T-helper 1 cell treated with Interleukin-12 subunit alpha and Interleukin-12 subunit beta and Interleukin-4 antibody, amounts not matched to agents 30 ng/mL and 1 ng/mL, for 36 hours (primary cell): Measurements from ENCODE around the gene NHS. TPM values are rescaled to one million over a fixed set of nuclear protein-coding genes. Genes with fewer than 3 reads are reported as not detected.
"Not testable (repeated sequence)": the region's sequence is repeated elsewhere in the genome, so short reads cannot be mapped to it uniquely, and the experiment has no call there.

ENCODE experiments used
- intact Hi-C: fragments of 100-400 bp; cut with micrococcal nuclease; formaldehyde crosslinking; loops from one replicate; pipeline ENCODE4 v1.15.1; 2024
- total RNA-seq: library from RNA; stranded (reverse); gene quantifications from 2 replicates; pipeline ENCODE4 v1.2.3, GENCODE V29; 2022

Gene NHS
- total RNA-seq, 1 donor from 2014 or later = 5.4 TPM

- intact Hi-C loops = no loop called here
Measured at GRCh38 chrX:17495052-17495451, 120.1 kb downstream of the NHS start.

- intact Hi-C loops = no loop called here
Measured at GRCh38 chrX:17496407-17496806, 121.4 kb downstream of the NHS start.

- intact Hi-C loops = no loop called here
Measured at GRCh38 chrX:17497193-17497592, 122.2 kb downstream of the NHS start.

- intact Hi-C loops = no loop called here
Measured at GRCh38 chrX:17499512-17499911, 124.5 kb downstream of the NHS start.

GRCh38 chrX:17500145-17500579 is 125.2 kb downstream of the NHS start:
- intact Hi-C loops = no loop called here

GRCh38 chrX:17501746-17502145 is 126.7 kb downstream of the NHS start:
- intact Hi-C loops = no loop called here

- intact Hi-C loops = not testable (repeated sequence)
Measured at GRCh38 chrX:17506352-17506751, 131.4 kb downstream of the NHS start.

GRCh38 chrX:17511556-17511955 is 136.6 kb downstream of the NHS start:
- intact Hi-C loops = no loop called here

- intact Hi-C loops = no loop called here
Measured at GRCh38 chrX:17519358-17519757, 144.4 kb downstream of the NHS start.

GRCh38 chrX:17520016-17520615 is 145.1 kb downstream of the NHS start:
- intact Hi-C loops = no loop called here

- intact Hi-C loops = no loop called here
Measured at GRCh38 chrX:17521871-17522693, 147.1 kb downstream of the NHS start.

GRCh38 chrX:17525266-17525665 is 150.3 kb downstream of the NHS start:
- intact Hi-C loops = no loop called here

- intact Hi-C loops = no loop called here
Measured at GRCh38 chrX:17525762-17526555, 151.0 kb downstream of the NHS start.

GRCh38 chrX:17527135-17527701 is 152.2 kb downstream of the NHS start:
- intact Hi-C loops = no loop called here

- intact Hi-C loops = no loop called here
Measured at GRCh38 chrX:17527922-17528321, 152.9 kb downstream of the NHS start.

- intact Hi-C loops = no loop called here
Measured at GRCh38 chrX:17529151-17529745, 154.2 kb downstream of the NHS start.

- intact Hi-C loops = no loop called here
Measured at GRCh38 chrX:17531500-17531899, 156.5 kb downstream of the NHS start.

- intact Hi-C loops = loop anchor here (1.0 kb wide), 2 partner anchors 56 to 155 kb away; no protein-coding TSS in a partner anchor
Measured at GRCh38 chrX:17535229-17535628, 160.2 kb downstream of the NHS start.

- intact Hi-C loops = no loop called here
Measured at GRCh38 chrX:17537723-17538243, 162.8 kb downstream of the NHS start.

GRCh38 chrX:17542123-17542522 is 167.1 kb downstream of the NHS start:
- intact Hi-C loops = no loop called here

- intact Hi-C loops = no loop called here
Measured at GRCh38 chrX:17544821-17545220, 169.8 kb downstream of the NHS start.
